Measurements from ENCODE around the gene C1QTNF1.

GRCh38 chr17:79097226-79098055 is 73.5 kb downstream of the C1QTNF1 start:
- TF ChIP-seq, protein P1, sequence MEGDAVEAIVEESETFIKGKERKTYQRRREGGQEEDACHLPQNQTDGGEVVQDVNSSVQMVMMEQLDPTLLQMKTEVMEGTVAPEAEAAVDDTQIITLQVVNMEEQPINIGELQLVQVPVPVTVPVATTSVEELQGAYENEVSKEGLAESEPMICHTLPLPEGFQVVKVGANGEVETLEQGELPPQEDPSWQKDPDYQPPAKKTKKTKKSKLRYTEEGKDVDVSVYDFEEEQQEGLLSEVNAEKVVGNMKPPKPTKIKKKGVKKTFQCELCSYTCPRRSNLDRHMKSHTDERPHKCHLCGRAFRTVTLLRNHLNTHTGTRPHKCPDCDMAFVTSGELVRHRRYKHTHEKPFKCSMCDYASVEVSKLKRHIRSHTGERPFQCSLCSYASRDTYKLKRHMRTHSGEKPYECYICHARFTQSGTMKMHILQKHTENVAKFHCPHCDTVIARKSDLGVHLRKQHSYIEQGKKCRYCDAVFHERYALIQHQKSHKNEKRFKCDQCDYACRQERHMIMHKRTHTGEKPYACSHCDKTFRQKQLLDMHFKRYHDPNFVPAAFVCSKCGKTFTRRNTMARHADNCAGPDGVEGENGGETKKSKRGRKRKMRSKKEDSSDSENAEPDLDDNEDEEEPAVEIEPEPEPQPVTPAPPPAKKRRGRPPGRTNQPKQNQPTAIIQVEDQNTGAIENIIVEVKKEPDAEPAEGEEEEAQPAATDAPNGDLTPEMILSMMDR (conservative IDR thresholded peaks at IDR 0.05; ENCODE audit: low read depth, low read length): no peak
- TF ChIP-seq EZH2 (IDR thresholded peaks at IDR 0.05; ENCODE audit: borderline replicate concordance, low read depth, low read length, poor library complexity, severe bottlenecking): no peak
